Stimulated activated CD4-positive, alpha-beta T cell treated with anti-CD3 and anti-CD28 coated beads, Interleukin-12 subunit alpha, Interleukin-12 subunit beta, amount 100 ng/mL, for 48 hours (primary cell): ENCODE measurements around the gene CD72.

Source experiments
- DNase-seq, 3 donors: peaks; one replicate each; pipeline ENCODE4 v3.0.0-alpha.2; 2020; ENCODE audit warnings: low read depth in 2 of 3, low spot score in 1 of 3

The CD72 gene

GRCh38 chr9:35560625-35561337 is 57.4 kb downstream of the CD72 start:
- no peak for DNase-seq
